ENCODE data around the gene PHF10.

The PHF10 gene

GRCh38 chr6:169677096-169677495 is 47.2 kb downstream of the PHF10 start:
- no peak overlapping the region for H3K27ac ChIP-seq
- no peak overlapping the region for H3K4me3 ChIP-seq
- no peaks in the 10 kb centered on the region for H3K4me1 ChIP-seq
- TF ChIP-seq CTCF (IDR thresholded peaks at IDR 0.05): no peak
- H3K36me3 ChIP-seq: peaks cover 0 to 25% (median 4%) of the 10 kb centered on the region in 3 donors
- no peaks in the 10 kb centered on the region for H3K9me3 ChIP-seq
- intact Hi-C loops (cut with DNase I; ENCODE audit: low total_unique reads): no loop called here
- H3K27me3 ChIP-seq: no peaks in the 10 kb centered on the region
- DNase-seq: no peak

- Histone ChIP-seq H3K4me3 (no peak overlapping the region), H3K27me3 (no peaks in the 10 kb centered on the region), H3K4me1 (no peaks in the 10 kb centered on the region), H3K36me3 (peaks cover 0 to 37% (median 0%) of the 10 kb centered on the region in 3 donors), H3K9me3 (no peaks in the 10 kb centered on the region), H3K27ac (no peak overlapping the region)
- TF ChIP-seq CTCF (IDR thresholded peaks at IDR 0.05): no peak
- no peak for DNase-seq
- intact Hi-C loops (cut with DNase I; ENCODE audit: low total_unique reads): no loop called here
Observed at GRCh38 chr6:169675011-169675410, 49.3 kb downstream of the PHF10 start.

DNA sequence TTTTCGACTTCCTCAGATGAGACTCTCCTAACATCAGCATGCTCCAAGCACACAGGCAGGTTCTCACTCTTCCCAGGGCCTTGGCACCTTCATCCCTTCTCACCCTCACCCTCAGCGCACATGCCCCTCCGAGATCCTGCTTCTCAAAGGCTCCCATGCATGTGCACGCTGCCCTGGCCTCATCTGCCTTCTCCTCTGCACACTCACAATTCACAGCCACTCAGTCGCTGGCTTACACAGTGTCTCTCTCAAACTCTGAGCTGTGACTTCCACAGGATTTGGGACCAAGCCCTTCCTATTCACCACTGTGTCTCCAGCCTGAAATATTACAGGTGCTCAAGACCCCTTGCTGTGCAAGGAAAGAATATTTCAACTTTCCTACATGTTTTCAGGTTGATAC is 52.7 kb downstream of the PHF10 start:
- Histone ChIP-seq H3K27me3 (no peaks in the 10 kb centered on the region), H3K36me3 (peaks cover 4 to 44% (median 17%) of the 10 kb centered on the region in 3 donors), H3K4me3 (no peak overlapping the region), H3K27ac (no peak overlapping the region), H3K9me3 (no peaks in the 10 kb centered on the region), H3K4me1 (no peaks in the 10 kb centered on the region)
- TF ChIP-seq CTCF (IDR thresholded peaks at IDR 0.05): no peak
- intact Hi-C loops (cut with DNase I; ENCODE audit: low total_unique reads): no loop called here
- no peak for DNase-seq

- Histone ChIP-seq H3K9me3 (no peaks in the 10 kb centered on the region), H3K4me1 (no peaks in the 10 kb centered on the region), H3K27me3 (no peaks in the 10 kb centered on the region), H3K4me3 (no peak overlapping the region), H3K36me3 (peaks cover 5 to 59% (median 25%) of the 10 kb centered on the region in 3 donors), H3K27ac (no peak overlapping the region)
- no peak for DNase-seq
- no peak for TF ChIP-seq CTCF (IDR thresholded peaks at IDR 0.05)
- intact Hi-C loops (cut with DNase I; ENCODE audit: low total_unique reads): no loop called here
Observed at GRCh38 chr6:169669889-169670288, 54.4 kb downstream of the PHF10 start.

DNA sequence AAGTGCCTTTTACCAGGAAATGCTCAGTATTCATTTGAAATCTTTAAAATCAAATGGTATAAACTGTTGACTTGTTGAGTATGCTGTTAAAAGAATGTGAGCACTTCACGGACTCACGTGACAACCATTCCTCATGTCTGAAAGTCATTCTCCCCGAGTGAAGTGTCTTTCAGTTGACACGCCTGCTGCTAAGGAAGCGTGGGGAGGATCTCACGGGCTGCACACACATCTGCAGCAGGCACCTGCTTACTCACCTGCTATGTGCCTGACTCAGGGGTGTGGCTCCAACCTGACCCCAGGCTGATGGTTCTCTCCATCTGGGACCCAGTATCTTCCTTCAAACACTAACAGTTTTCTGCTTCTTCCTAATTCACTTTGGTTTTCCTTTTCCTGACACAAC is 55.2 kb downstream of the PHF10 start:
- DNase-seq: no peak
- Histone ChIP-seq H3K4me3 (no peak overlapping the region), H3K9me3 (no peaks in the 10 kb centered on the region), H3K4me1 (no peaks in the 10 kb centered on the region), H3K27ac (no peak overlapping the region), H3K36me3 (peaks cover 9 to 64% (median 26%) of the 10 kb centered on the region in 3 donors), H3K27me3 (no peaks in the 10 kb centered on the region)
- intact Hi-C loops (cut with DNase I; ENCODE audit: low total_unique reads): no loop called here
- TF ChIP-seq CTCF (IDR thresholded peaks at IDR 0.05): no peak

DNA sequence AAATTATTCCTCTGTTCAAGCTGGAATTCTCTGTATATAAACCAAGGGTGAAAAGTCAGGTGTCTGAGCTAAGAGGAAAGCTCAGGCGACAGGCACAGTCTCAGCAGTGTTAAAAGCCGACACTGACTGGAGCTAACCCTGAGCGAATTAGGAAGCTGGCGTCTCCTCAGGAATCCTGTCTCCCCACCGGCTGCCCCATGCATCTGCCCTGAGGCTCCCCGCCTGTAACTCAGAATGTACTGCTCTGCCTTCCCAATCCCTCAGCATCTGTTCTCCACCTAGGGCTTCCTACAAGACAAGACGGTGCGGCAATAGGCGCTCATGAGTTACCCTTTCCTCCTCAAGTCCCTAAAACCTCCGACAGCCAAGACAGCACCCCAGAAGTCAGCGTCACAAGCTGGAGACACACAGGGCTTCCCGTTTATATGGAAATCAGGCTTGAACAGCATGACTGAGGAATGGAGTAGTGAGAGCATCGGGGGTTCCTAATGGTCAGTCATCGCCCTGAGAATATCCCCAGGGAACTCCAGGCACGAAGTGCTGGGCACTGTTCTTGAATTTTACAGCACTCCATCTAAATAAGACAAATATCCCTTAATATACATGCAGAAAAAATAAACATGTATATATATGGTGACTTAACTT is 56.0 kb downstream of the PHF10 start:
- Histone ChIP-seq H3K27me3 (no peaks in the 10 kb centered on the region), H3K4me1 (no peaks in the 10 kb centered on the region), H3K4me3 (no peak overlapping the region), H3K27ac (no peak overlapping the region), H3K36me3 (peaks cover 16 to 73% (median 34%) of the 10 kb centered on the region in 3 donors), H3K9me3 (no peaks in the 10 kb centered on the region)
- intact Hi-C loops (cut with DNase I; ENCODE audit: low total_unique reads): no loop called here
- TF ChIP-seq CTCF (IDR thresholded peaks at IDR 0.05): no peak
- no peak for DNase-seq

All from tibial artery (tissue), 4 donors.